Measurements from ENCODE around the gene SLC4A4.
A peak's percentile ranks its signal among the peaks of the same experiment; 100 is the strongest.

Gene SLC4A4

GRCh38 chr4:71449878-71450277 is 111.1 kb downstream of the SLC4A4 start:
- no peak for TF ChIP-seq CTCF (IDR thresholded peaks at IDR 0.05; ENCODE audit: low read length, missing control alignments)
- no peak overlapping the region for H3K4me3 ChIP-seq (replicated peaks; ENCODE audit: low read depth, low read length)
- no peak for DNase-seq (ENCODE audit: low read depth)

GRCh38 chr4:71453531-71453930 is 114.7 kb downstream of the SLC4A4 start:
- DNase-seq (ENCODE audit: low read depth): no peak
- no peak for TF ChIP-seq CTCF (IDR thresholded peaks at IDR 0.05; ENCODE audit: low read length, missing control alignments)
- H3K4me3 ChIP-seq (replicated peaks; ENCODE audit: low read depth, low read length): no peak overlapping the region

- no peak for TF ChIP-seq CTCF (IDR thresholded peaks at IDR 0.05; ENCODE audit: low read length, missing control alignments)
- peak; percentile 69 for DNase-seq (ENCODE audit: low read depth)
- H3K4me3 ChIP-seq (replicated peaks; ENCODE audit: low read depth, low read length): no peak overlapping the region
These were observed 118.0 kb downstream of the SLC4A4 start for GRCh38 chr4:71456841-71457240.

GRCh38 chr4:71460371-71460770 is 121.6 kb downstream of the SLC4A4 start:
- no peak for DNase-seq (ENCODE audit: low read depth)
- H3K4me3 ChIP-seq (replicated peaks; ENCODE audit: low read depth, low read length): no peak overlapping the region
- TF ChIP-seq CTCF (IDR thresholded peaks at IDR 0.05; ENCODE audit: low read length, missing control alignments): no peak

- no peak overlapping the region for H3K4me3 ChIP-seq (replicated peaks; ENCODE audit: low read depth, low read length)
- TF ChIP-seq CTCF (IDR thresholded peaks at IDR 0.05; ENCODE audit: low read length, missing control alignments): no peak
- no peak for DNase-seq (ENCODE audit: low read depth)
These were observed 122.6 kb downstream of the SLC4A4 start for GRCh38 chr4:71461422-71461821.

GRCh38 chr4:71466775-71467174 is 128.0 kb downstream of the SLC4A4 start:
- no peak for TF ChIP-seq CTCF (IDR thresholded peaks at IDR 0.05; ENCODE audit: low read length, missing control alignments)
- no peak overlapping the region for H3K4me3 ChIP-seq (replicated peaks; ENCODE audit: low read depth, low read length)
- no peak for DNase-seq (ENCODE audit: low read depth)

- no peak for TF ChIP-seq CTCF (IDR thresholded peaks at IDR 0.05; ENCODE audit: low read length, missing control alignments)
- no peak overlapping the region for H3K4me3 ChIP-seq (replicated peaks; ENCODE audit: low read depth, low read length)
- no peak for DNase-seq (ENCODE audit: low read depth)
These were observed 129.4 kb downstream of the SLC4A4 start for GRCh38 chr4:71468116-71468710.
